Endothelial cell of umbilical vein (primary cell): ENCODE results near the gene RAB28. TPM values are rescaled to one million over a fixed set of nuclear protein-coding genes. Genes with fewer than 3 reads are reported as not detected.

ENCODE experiments used
- BruUV-seq: library from RNA; stranded (reverse); fragments of 400-500 nt; replicated peaks from 2 replicates; lab custom pipeline; 2021; lab: Mats Ljungman, UMichigan
- CTCF ChIA-PET: fragments of 300-600, 350-600 bp; sonication (Branson Sonifier 250); formaldehyde crosslinking; loops from one replicate; lab custom pipeline; 2021; ENCODE audit warnings: antibody characterized with exemption, inconsistent platforms; lab: Charles Lee
- POLR2A ChIA-PET: fragments of 300-600, 350-600 bp; sonication (Branson Sonifier 250); formaldehyde crosslinking; loops from one replicate; lab custom pipeline; 2021; ENCODE audit warnings: antibody characterized with exemption, inconsistent platforms; lab: Charles Lee
- DNase-seq: peaks from one replicate; pipeline ENCODE4 v3.0.0-alpha.2; 2011; ENCODE audit warnings: low read depth, low spot score
- FAIRE-seq: peaks from 2 replicates; lab custom pipeline; 2011; peaks lifted over from hg19 to GRCh38; lab: Jason Lieb, UNC
- H2AFZ ChIP-seq: 2 replicates; pipeline ENCODE4 v1.6.0; 2012; ENCODE audit warnings: low read depth, low read length, control low read depth, inconsistent platforms
- H3K27ac ChIP-seq: 2 replicates; pipeline ENCODE4 v1.5.1; 2011; ENCODE audit warnings: low read depth, mild to moderate bottlenecking, control low read depth, low read length, moderate library complexity; ENCODE audit not compliant: insufficient read depth
- H3K27me3 ChIP-seq, 2 experiments: 2 replicates each; pipeline versions ENCODE4 v1.6.0 to v1.6.1; 2011; ENCODE audit warnings: low read length in 2 of 2, mixed read lengths in 1 of 2; ENCODE audit not compliant: control insufficient read depth in 2 of 2, insufficient read depth in 2 of 2
- H3K36me3 ChIP-seq, 2 experiments: 2 replicates in 1 of 2; 3 replicates in 1 of 2; pipeline ENCODE4 v1.5.1; 2011; ENCODE audit warnings: low read length in 2 of 2, mild to moderate bottlenecking in 1 of 2, moderate library complexity in 1 of 2; ENCODE audit not compliant: control insufficient read depth in 2 of 2, insufficient read depth in 2 of 2; ENCODE audit errors: extremely low read depth in 1 of 2
- H3K4me1 ChIP-seq: 3 replicates; pipeline ENCODE4 v1.5.1; 2011; ENCODE audit warnings: mild to moderate bottlenecking, low read length; ENCODE audit not compliant: control insufficient read depth, insufficient read depth; ENCODE audit errors: extremely low read depth
- H3K4me2 ChIP-seq: 2 replicates; pipeline ENCODE4 v1.6.1; 2011; ENCODE audit warnings: low read length, control low read depth, mixed read lengths; ENCODE audit not compliant: insufficient read depth
- H3K4me3 ChIP-seq, 3 experiments: fragments of 200-600 bp in 1 of 3; sonication (generic), shearing (Covaris generic) in 1 of 3; replicated peaks in 1 of 3; 2 replicates each; pipeline ENCODE4 v1.5.1; 2011 to 2016; ENCODE audit warnings: control low read depth in 3 of 3, low read length in 3 of 3, mild to moderate bottlenecking in 2 of 3, inconsistent platforms in 1 of 3, low read depth in 1 of 3, moderate library complexity in 1 of 3; ENCODE audit not compliant: insufficient read depth in 1 of 3
- H3K79me2 ChIP-seq: 2 replicates; pipeline ENCODE4 v1.6.0; 2012; ENCODE audit warnings: low read length, inconsistent platforms; ENCODE audit not compliant: control insufficient read depth, insufficient read depth
- H3K9ac ChIP-seq: replicated peaks from 2 replicates; pipeline ENCODE3; 2011; ENCODE audit warnings: low read length, control low read depth; ENCODE audit not compliant: insufficient read depth; ENCODE audit errors: extremely low read depth
- H3K9me1 ChIP-seq: replicated peaks from 3 replicates; pipeline ENCODE4 v1.6.0; 2011; ENCODE audit warnings: mild to moderate bottlenecking, low read length; ENCODE audit not compliant: control insufficient read depth, insufficient read depth; ENCODE audit errors: extremely low read depth
- H3K9me3 ChIP-seq: replicated peaks from 2 replicates; pipeline ENCODE4 v1.5.1; 2012; ENCODE audit warnings: low read length, inconsistent platforms; ENCODE audit not compliant: control insufficient read depth, insufficient read depth
- H4K20me1 ChIP-seq: replicated peaks from 2 replicates; pipeline ENCODE3; 2011; ENCODE audit warnings: mild to moderate bottlenecking, low read length; ENCODE audit not compliant: control insufficient read depth, insufficient read depth; ENCODE audit errors: extremely low read depth
- CTCF ChIP-seq, 2 donors: IDR thresholded peaks; 1 replicate in 1 of 2; 2 replicates in 1 of 2; pipeline ENCODE4 v1.5.1; 2011; ENCODE audit warnings: low read length in 2 of 2, mild to moderate bottlenecking in 2 of 2, moderate library complexity in 2 of 2, control low read depth in 1 of 2, inconsistent platforms in 1 of 2, low read depth in 1 of 2; ENCODE audit not compliant: insufficient read depth in 1 of 2; ENCODE audit errors: extremely low read depth in 1 of 2
- EZH2 ChIP-seq: IDR thresholded peaks from 2 replicates; pipeline ENCODE4 v1.6.1; 2012; ENCODE audit warnings: borderline replicate concordance, low read depth, mild to moderate bottlenecking, moderate library complexity, low read length, inconsistent platforms; ENCODE audit not compliant: severe bottlenecking
- FOS ChIP-seq: IDR thresholded peaks from 2 replicates; pipeline ENCODE4 v1.6.1; 2011; ENCODE audit warnings: mild to moderate bottlenecking, low read length, moderate library complexity, borderline replicate concordance; ENCODE audit not compliant: insufficient read depth
- GATA2 ChIP-seq: IDR thresholded peaks from 2 replicates; pipeline ENCODE4 v1.7.0; 2011; ENCODE audit warnings: low read depth, mild to moderate bottlenecking, moderate library complexity, mixed read lengths, low read length; ENCODE audit not compliant: insufficient read length, insufficient read depth
- JUN ChIP-seq: IDR thresholded peaks from 2 replicates; pipeline ENCODE4 v1.6.1; 2011; ENCODE audit warnings: borderline replicate concordance, low read depth; ENCODE audit not compliant: insufficient read length, insufficient read depth
- MAX ChIP-seq: IDR thresholded peaks from 2 replicates; pipeline ENCODE4 v1.6.1; 2011; ENCODE audit not compliant: insufficient read depth, insufficient read length
- MYC ChIP-seq: IDR thresholded peaks from one replicate; pipeline ENCODE4 v1.6.1; 2011; ENCODE audit warnings: mild to moderate bottlenecking, low read depth, low read length
- POLR2A ChIP-seq: IDR thresholded peaks from 2 replicates; pipeline ENCODE4 v1.6.1; 2012; ENCODE audit warnings: low read depth, mild to moderate bottlenecking, control low read depth, low read length
- POLR2AphosphoS5 ChIP-seq: IDR thresholded peaks from 2 replicates; pipeline ENCODE4 v1.6.1; 2012; ENCODE audit warnings: low read depth, mild to moderate bottlenecking, control low read depth, low read length, moderate library complexity; ENCODE audit not compliant: insufficient read depth
- dilution Hi-C: fragments of 300-500 bp; cut with MboI; formaldehyde crosslinking; loops from one replicate; pipeline ENCODE4 v1.15.0; 2019; ENCODE audit warnings: low sequenced_read_pairs; ENCODE audit not compliant: extremely low pct_ligation_motif_present
- intact Hi-C: fragments of 100-400 bp; cut with micrococcal nuclease; formaldehyde crosslinking; loops from one replicate; pipeline ENCODE4 v1.10.0; 2022
- polyA plus RNA-seq, 4 experiments: library from polyadenylated mRNA; depleted of rRNA in 3 of 4; stranded (reverse) in 3 of 4; unstranded in 1 of 4; fragments of >200 nt; gene quantifications; 2 replicates each; pipeline versions ENCODE4 v1.2.1 to v1.2.3, GENCODE V29; 2011 to 2012; ENCODE audit warnings: missing spikeins in 1 of 4
- total RNA-seq: library from RNA; stranded (reverse); gene quantifications from 2 replicates; pipeline ENCODE4 v1.2.3, GENCODE V29; 2021

RAB28 gene
- total and polyA plus RNA-seq, 2 donors (not counting 3 experiments of a cell fraction or from before 2014, with no cell fraction given) = 13.0 to 13.2 TPM

- intact Hi-C loops (no loop called here), dilution Hi-C loops (no loop called here)
- CTCF ChIA-PET = interaction anchor here (1.2 kb wide), 1 partner anchor 9 kb away, joined by 4 read pairs; no protein-coding TSS in a partner anchor
- no peaks in the 10 kb centered on the region for H3K9me1 ChIP-seq
- H3K27me3 ChIP-seq = no peaks in the 10 kb centered on the region
- no peaks in the 10 kb centered on the region for H4K20me1 ChIP-seq
- H3K4me1 ChIP-seq = peaks cover 3% of the 10 kb centered on the region
- no peak overlapping the region for H2AFZ ChIP-seq
- DNase-seq (no peak), FAIRE-seq (no peak)
- no peak overlapping the region for H3K4me3 ChIP-seq
- H3K9me3 ChIP-seq = no peaks in the 10 kb centered on the region
- H3K36me3 ChIP-seq = no peaks in the 10 kb centered on the region
- TF ChIP-seq EZH2 (no peak), POLR2A (no peak), JUN (no peak), POLR2AphosphoS5 (no peak), FOS (no peak), CTCF (IDR thresholded peaks at IDR 0.05; ENCODE audit: extremely low read depth in 1 of 2, insufficient read depth in 1 of 2, low read depth in 1 of 2, low read length in 2 of 2) (no peak), MYC (no peak), MAX (no peak), GATA2 (no peak)
- POLR2A ChIA-PET = no interaction called here
- no TSS peak for BruUV-seq
- no peaks in the 10 kb centered on the region for H3K79me2 ChIP-seq
- H3K27ac ChIP-seq = no peak overlapping the region
- no peak overlapping the region for H3K9ac ChIP-seq
- H3K4me2 ChIP-seq = no peak overlapping the region
Observed at GRCh38 chr4:13413729-13414437, 70.3 kb downstream of the RAB28 start.
